ENCODE data around the gene PRRG2.

DNA sequence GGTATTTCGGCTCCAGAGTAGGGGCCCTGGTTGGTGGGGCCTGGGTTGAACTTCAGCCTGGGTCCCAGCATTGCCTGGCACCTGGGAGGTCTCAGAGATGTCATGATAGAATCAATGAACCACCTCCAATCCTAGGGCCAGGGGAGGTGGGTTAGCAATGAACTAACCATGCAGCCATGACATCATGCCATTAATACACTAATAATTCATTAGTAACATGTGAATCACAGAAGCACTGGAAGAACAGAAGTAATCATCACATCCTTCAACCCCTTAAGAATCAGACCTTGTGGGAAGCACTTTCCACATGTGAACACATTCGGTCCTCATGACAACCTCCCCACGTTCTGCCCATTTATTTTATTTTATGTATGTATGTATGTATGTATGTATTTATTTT lies 7.7 kb upstream of the PRRG2 start:
- no peak for TF ChIP-seq ARID2 (IDR thresholded peaks at IDR 0.05)
- TF ChIP-seq, protein P1, sequence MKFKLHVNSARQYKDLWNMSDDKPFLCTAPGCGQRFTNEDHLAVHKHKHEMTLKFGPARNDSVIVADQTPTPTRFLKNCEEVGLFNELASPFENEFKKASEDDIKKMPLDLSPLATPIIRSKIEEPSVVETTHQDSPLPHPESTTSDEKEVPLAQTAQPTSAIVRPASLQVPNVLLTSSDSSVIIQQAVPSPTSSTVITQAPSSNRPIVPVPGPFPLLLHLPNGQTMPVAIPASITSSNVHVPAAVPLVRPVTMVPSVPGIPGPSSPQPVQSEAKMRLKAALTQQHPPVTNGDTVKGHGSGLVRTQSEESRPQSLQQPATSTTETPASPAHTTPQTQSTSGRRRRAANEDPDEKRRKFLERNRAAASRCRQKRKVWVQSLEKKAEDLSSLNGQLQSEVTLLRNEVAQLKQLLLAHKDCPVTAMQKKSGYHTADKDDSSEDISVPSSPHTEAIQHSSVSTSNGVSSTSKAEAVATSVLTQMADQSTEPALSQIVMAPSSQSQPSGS (CRISPR knock-in tag; IDR thresholded peaks at IDR 0.05), result no peak
- TF ChIP-seq POLR2A (conservative IDR thresholded peaks at IDR 0.05), result no peak
- TF ChIP-seq IFI16 (CRISPR knock-in tag; IDR thresholded peaks at IDR 0.05), result no peak
